PFSK-1 (cell line): ENCODE results near the gene FAM120AOS.

Experiments
- FOXP2 ChIP-seq: optimal IDR thresholded peaks from 2 replicates; pipeline ENCODE3; 2011; ENCODE audit warnings: borderline replicate concordance, control low read depth, inconsistent platforms; ENCODE audit not compliant: insufficient read depth; ENCODE audit errors: extremely low read length, extremely low read depth
- POLR2AphosphoS5 ChIP-seq: IDR thresholded peaks from 2 replicates; pipeline ENCODE4 v1.6.1; 2012; ENCODE audit warnings: low read depth, mild to moderate bottlenecking, control low read depth, low read length, moderate library complexity
- REST ChIP-seq, 2 experiments: IDR thresholded peaks; 2 replicates each; pipeline versions ENCODE4 v1.6.1 to v1.8.0; 2011 to 2012; ENCODE audit warnings: low read depth in 2 of 2, low read length in 2 of 2, control low read depth in 1 of 2, inconsistent platforms in 1 of 2, mild to moderate bottlenecking in 1 of 2, moderate library complexity in 1 of 2; ENCODE audit not compliant: insufficient read depth in 1 of 2
- SIN3A ChIP-seq: IDR thresholded peaks from 2 replicates; pipeline ENCODE4 v1.6.1; 2012; ENCODE audit warnings: mild to moderate bottlenecking, low read length, moderate library complexity, borderline replicate concordance; ENCODE audit not compliant: insufficient read depth
- TAF1 ChIP-seq: IDR thresholded peaks from 2 replicates; pipeline ENCODE4 v1.6.1; 2012; ENCODE audit warnings: low read length, control low read depth, borderline replicate concordance; ENCODE audit not compliant: insufficient read depth

FAM120AOS gene

GRCh38 chr9:93458712-93459111 lies 5.3 kb upstream of the FAM120AOS start:
- TF ChIP-seq SIN3A (no peak), FOXP2 (no peak), POLR2AphosphoS5 (no peak), TAF1 (no peak), REST (IDR thresholded peaks at IDR 0.05; ENCODE audit: insufficient read depth in 1 of 2, low read depth in 2 of 2, low read length in 2 of 2) (no peak)

- TF ChIP-seq TAF1: no peak
- TF ChIP-seq SIN3A: no peak
- no peak for TF ChIP-seq REST (IDR thresholded peaks at IDR 0.05; ENCODE audit: insufficient read depth in 1 of 2, low read depth in 2 of 2, low read length in 2 of 2)
- TF ChIP-seq FOXP2: no peak
- no peak for TF ChIP-seq POLR2AphosphoS5
These were observed 3.6 kb upstream of the FAM120AOS start for GRCh38 chr9:93457006-93457405.

- TF ChIP-seq POLR2AphosphoS5 (no peak), SIN3A (no peak), FOXP2 (no peak), TAF1 (no peak), REST (IDR thresholded peaks at IDR 0.05; ENCODE audit: insufficient read depth in 1 of 2, low read depth in 2 of 2, low read length in 2 of 2) (no peak)
These were observed 3.1 kb upstream of the FAM120AOS start for GRCh38 chr9:93456504-93456903.

- TF ChIP-seq POLR2AphosphoS5 (no peak), FOXP2 (no peak), SIN3A (no peak), REST (IDR thresholded peaks at IDR 0.05; ENCODE audit: insufficient read depth in 1 of 2, low read depth in 2 of 2, low read length in 2 of 2) (no peak), TAF1 (no peak)
These were observed 2.6 kb upstream of the FAM120AOS start for GRCh38 chr9:93456022-93456421.

GRCh38 chr9:93452710-93453046 lies 703 bp downstream of the FAM120AOS start:
- no peak for TF ChIP-seq TAF1
- no peak for TF ChIP-seq REST (IDR thresholded peaks at IDR 0.05; ENCODE audit: insufficient read depth in 1 of 2, low read depth in 2 of 2, low read length in 2 of 2)
- TF ChIP-seq POLR2AphosphoS5: no peak
- TF ChIP-seq FOXP2: no peak
- no peak for TF ChIP-seq SIN3A
